Hepatocyte (in vitro differentiated cells): Measurements from ENCODE around the gene VPS29. TPM values are rescaled to one million over a fixed set of nuclear protein-coding genes. Genes with fewer than 3 reads are reported as not detected.

ENCODE experiments used
- DNase-seq: peaks from one replicate; pipeline ENCODE4 v3.0.0-alpha.2; 2016; ENCODE audit warnings: low spot score
- H2AFZ ChIP-seq: fragments of 200-600 bp; sonication (generic); 2 replicates; pipeline ENCODE4 v1.6.0; 2016; ENCODE audit warnings: antibody characterized with exemption, mild to moderate bottlenecking
- H3K27ac ChIP-seq: fragments of 200-600 bp; sonication (generic); 2 replicates; pipeline ENCODE4 v1.5.1; 2016; ENCODE audit warnings: mild to moderate bottlenecking
- H3K27me3 ChIP-seq: fragments of 200-600 bp; sonication (generic); 2 replicates; pipeline ENCODE4 v1.6.1; 2016
- H3K36me3 ChIP-seq: fragments of 200-600 bp; sonication (generic); replicated peaks from 2 replicates; pipeline ENCODE4 v1.5.1; 2016; ENCODE audit warnings: low read depth; ENCODE audit not compliant: insufficient read depth
- H3K4me1 ChIP-seq: fragments of 200-600 bp; sonication (generic); 2 replicates; pipeline ENCODE4 v1.5.1; 2016; ENCODE audit warnings: mild to moderate bottlenecking, moderate library complexity; ENCODE audit not compliant: insufficient read depth
- H3K4me2 ChIP-seq: fragments of 200-600 bp; sonication (generic); 2 replicates; pipeline ENCODE4 v1.6.0; 2016
- H3K4me3 ChIP-seq: fragments of 200-600 bp; sonication (generic); 2 replicates; pipeline ENCODE4 v1.5.1; 2016; ENCODE audit warnings: mild to moderate bottlenecking
- H3K79me2 ChIP-seq: fragments of 200-600 bp; sonication (generic); 2 replicates; pipeline ENCODE4 v1.6.0; 2017; ENCODE audit warnings: mild to moderate bottlenecking
- H3K9me2 ChIP-seq: fragments of 200-600 bp; sonication (generic); replicated peaks from 2 replicates; pipeline ENCODE4 v1.6.0; 2017; ENCODE audit warnings: mild to moderate bottlenecking; ENCODE audit not compliant: insufficient read depth
- H3K9me3 ChIP-seq: fragments of 200-600 bp; sonication (generic); 2 replicates; pipeline ENCODE4 v1.5.1; 2016; ENCODE audit warnings: low read depth, mild to moderate bottlenecking
- H4K20me1 ChIP-seq: fragments of 200-600 bp; sonication (generic); 2 replicates; pipeline ENCODE4 v1.6.0; 2016; ENCODE audit warnings: mild to moderate bottlenecking; ENCODE audit not compliant: insufficient read depth, poor library complexity, severe bottlenecking
- CTCF ChIP-seq: fragments of 200-600 bp; sonication (generic); IDR thresholded peaks from 2 replicates; pipeline ENCODE4 v1.5.1; 2016; ENCODE audit warnings: antibody characterized with exemption, mild to moderate bottlenecking; ENCODE audit not compliant: poor library complexity
- EZH2 ChIP-seq: fragments of 200-600 bp; sonication (generic); IDR thresholded peaks from 2 replicates; pipeline ENCODE4 v1.6.1; 2016; ENCODE audit warnings: antibody characterized with exemption, mild to moderate bottlenecking, borderline replicate concordance
- EZH2phosphoT487 ChIP-seq: fragments of 200-600 bp; sonication (generic); IDR thresholded peaks from one replicate; pipeline ENCODE4 v1.6.1; 2018; ENCODE audit warnings: antibody characterized with exemption, mild to moderate bottlenecking, low read depth, moderate library complexity; ENCODE audit not compliant: unreplicated experiment, severe bottlenecking
- WGBS: methylation state at CpG from one replicate; pipeline ENCODE4 v1.1.6; 2016; ENCODE audit warnings: low lambda C conversion rate; ENCODE audit errors: missing lambda C conversion rate; 5-methylcytosine and 5-hydroxymethylcytosine counted together
- polyA plus RNA-seq: library from polyadenylated mRNA; unstranded; fragments of >200 nt; fragmentation: Nextera tagmentation; extraction: Ambion mirVana; gene quantifications from 2 replicates; pipeline ENCODE4 v1.2.1, GENCODE V29; 2016
- total RNA-seq: library from RNA; depleted of rRNA; stranded (reverse); fragments of >200 nt; gene quantifications from 2 replicates; pipeline ENCODE4 v1.2.3, GENCODE V29; 2014

The VPS29 gene
- total and polyA plus RNA-seq, 2 experiments from 2014 or later, result 102 to 176 TPM

GRCh38 chr12:110475426-110475825 is 26.5 kb downstream of the VPS29 start:
- Histone ChIP-seq H3K4me1 (no peaks in the 10 kb centered on the region), H3K36me3 (no peaks in the 10 kb centered on the region), H3K27me3 (no peaks in the 10 kb centered on the region), H3K79me2 (no peaks in the 10 kb centered on the region), H3K9me2 (no peaks in the 10 kb centered on the region), H3K9me3 (no peaks in the 10 kb centered on the region), H4K20me1 (no peaks in the 10 kb centered on the region), H3K27ac (no peak overlapping the region), H2AFZ (no peak overlapping the region), H3K4me2 (no peak overlapping the region), H3K4me3 (no peak overlapping the region)
- no peak for DNase-seq
- WGBS, result 94% methylated on average over 7 of the region's 7 CpGs
- TF ChIP-seq EZH2 (no peak), CTCF (no peak), EZH2phosphoT487 (no peak)

- peak within 1 kb of the TSS; percentile 92 for H3K27ac ChIP-seq
- peaks cover 26% of the 10 kb centered on the region for H3K79me2 ChIP-seq
- no peaks in the 10 kb centered on the region for H3K27me3 ChIP-seq
- no peaks in the 10 kb centered on the region for H4K20me1 ChIP-seq
- no peaks in the 10 kb centered on the region for H3K36me3 ChIP-seq
- peaks cover 15% of the 10 kb centered on the region for H3K4me1 ChIP-seq
- H3K9me2 ChIP-seq, result no peaks in the 10 kb centered on the region
- under 1% methylated on average over 67 of the region's 78 CpGs for whole genome bisulfite sequencing
- peak within 1 kb of the TSS; percentile 96 for H3K4me2 ChIP-seq
- H3K9me3 ChIP-seq, result no peaks in the 10 kb centered on the region
- TF ChIP-seq EZH2phosphoT487 (no peak), CTCF (no peak), EZH2 (no peak)
- DNase-seq, result peak; percentile 98
- peak within 1 kb of the TSS; percentile 76 for H2AFZ ChIP-seq
- peak within 1 kb of the TSS; percentile 47 for H3K4me3 ChIP-seq
Measured at GRCh38 chr12:110468214-110469048, 33.5 kb downstream of the VPS29 start, which contains the start of the genes FAM216A and GPN3. FAM216A (plus strand) TSS chr12:110468845; CDS start chr12:110468876, 31 bp downstream. GPN3 (minus strand) TSS chr12:110468257; CDS start chr12:110468203, 54 bp downstream.

GRCh38 chr12:110467847-110468213 is 34.1 kb downstream of the VPS29 start:
- Histone ChIP-seq H3K9me3 (no peaks in the 10 kb centered on the region), H3K27me3 (no peaks in the 10 kb centered on the region), H3K36me3 (no peaks in the 10 kb centered on the region), H4K20me1 (no peaks in the 10 kb centered on the region), H3K4me3 (peak overlapping the region; percentile 47), H3K9me2 (no peaks in the 10 kb centered on the region), H3K27ac (peak overlapping the region; percentile 61), H3K4me2 (peak overlapping the region; percentile 79), H3K4me1 (peaks cover 15% of the 10 kb centered on the region), H2AFZ (peak overlapping the region; percentile 70), H3K79me2 (peaks cover 26% of the 10 kb centered on the region)
- no peak for DNase-seq
- WGBS, result 2% methylated on average over 15 of the region's 15 CpGs
- TF ChIP-seq EZH2phosphoT487, result no peak
- no peak for TF ChIP-seq CTCF
- TF ChIP-seq EZH2, result no peak
